Measurements from ENCODE around the gene GATAD1. TPM values are rescaled to one million over a fixed set of nuclear protein-coding genes. Genes with fewer than 3 reads are reported as not detected.

GATAD1 gene
- total and polyA plus RNA-seq, 10 of the 15 experiments (the other 5 are each of a cell fraction or from before 2014, with no cell fraction given): 5.5 to 45.2 (median 14.2) TPM

- TF ChIP-seq RELB (IDR thresholded peaks at IDR 0.05; ENCODE audit: low read depth) (no peak), POU2F2 (IDR thresholded peaks at IDR 0.05; ENCODE audit: borderline replicate concordance, low read depth, low read length) (no peak), MLLT1 (IDR thresholded peaks at IDR 0.05) (no peak), RAD21 (IDR thresholded peaks at IDR 0.05; ENCODE audit: insufficient read depth, low read depth, low read length) (peak; percentile 49), JUNB (IDR thresholded peaks at IDR 0.05) (no peak), CTCF (IDR thresholded peaks at IDR 0.05 in 2 of 3, conservative IDR thresholded peaks at IDR 0.05 in 1 of 3; ENCODE audit: control insufficient read depth in 2 of 3, extremely low read depth in 1 of 3, insufficient read depth in 1 of 3, low read depth in 3 of 3, low read length in 3 of 3) (peak; percentile 67 to 78 (median 69)), TBL1XR1 (IDR thresholded peaks at IDR 0.05; ENCODE audit: low read depth, low read length) (no peak), PML (IDR thresholded peaks at IDR 0.05; ENCODE audit: low read length) (no peak), YY1 (IDR thresholded peaks at IDR 0.05; ENCODE audit: low read depth, low read length) (peak; percentile 71; the same call in 1 of the 2 replicates), IRF5 (IDR thresholded peaks at IDR 0.05; ENCODE audit: borderline replicate concordance) (no peak), NFIC (IDR thresholded peaks at IDR 0.05; ENCODE audit: low read depth, low read length) (no peak), E2F8 (IDR thresholded peaks at IDR 0.05; ENCODE audit: low read depth, partially characterized antibody) (no peak), CHD2 (IDR thresholded peaks at IDR 0.05; ENCODE audit: borderline replicate concordance, low read depth, low read length) (no peak), PAX8 (IDR thresholded peaks at IDR 0.05) (no peak), SIN3A (IDR thresholded peaks at IDR 0.05; ENCODE audit: low read depth, low read length) (no peak), E2F4 (IDR thresholded peaks at IDR 0.05; ENCODE audit: low read depth, low read length) (no peak), SMARCA5 (IDR thresholded peaks at IDR 0.05) (no peak)
Measured at GRCh38 chr7:92461027-92462003, 14.0 kb downstream of the GATAD1 start (continued).

Measured in GM12878 (cell line).